ENCODE results near the gene GATB.

Gene GATB

DNA sequence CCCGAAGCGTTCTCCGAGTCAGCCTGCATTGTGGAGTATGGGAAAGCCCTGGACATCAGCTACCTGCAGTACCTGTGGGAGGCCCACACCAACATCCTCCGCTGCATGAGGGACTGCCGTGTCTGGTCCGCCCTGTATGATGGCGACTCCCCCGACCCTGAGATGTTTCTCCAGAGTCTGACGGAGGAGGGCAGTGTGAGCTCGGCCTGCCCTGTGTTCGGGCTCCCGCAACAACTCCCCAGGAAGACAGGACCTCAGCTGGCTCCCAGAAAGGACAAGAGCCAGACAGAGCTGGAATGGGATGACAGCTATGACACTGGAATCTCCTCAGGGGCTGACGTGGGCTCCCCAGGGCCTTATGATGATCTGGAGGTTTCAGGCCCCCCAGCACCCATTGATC, 111.3 kb downstream of the GATB start:
- Histone ChIP-seq H3K36me3 (ENCODE audit: insufficient read depth, low read length) (peaks cover 20% of the 10 kb centered on the region; the same call in 1 of the 2 replicates), H3K27me3 (ENCODE audit: insufficient read depth, low read length) (no peaks in the 10 kb centered on the region), H3K4me1 (ENCODE audit: insufficient read depth, low read length) (peaks cover 5% of the 10 kb centered on the region), H3K9me3 (ENCODE audit: insufficient read depth, low read depth, low read length) (no peaks in the 10 kb centered on the region), H3K27ac (ENCODE audit: low read depth, low read length) (no peak overlapping the region), H3K4me3 (ENCODE audit: low read length) (no peak overlapping the region), H3K9ac (ENCODE audit: low read depth, low read length) (no peak overlapping the region)
- 92% methylated on average over 13 of the region's 13 CpGs for WGBS

GRCh38 chr4:151646322-151646721, 114.5 kb downstream of the GATB start:
- Histone ChIP-seq H3K27ac (ENCODE audit: low read depth, low read length) (no peak overlapping the region), H3K36me3 (ENCODE audit: insufficient read depth, low read length) (peaks cover 19% of the 10 kb centered on the region; the same call in 1 of the 2 replicates), H3K4me3 (ENCODE audit: low read length) (no peak overlapping the region), H3K9ac (ENCODE audit: low read depth, low read length) (no peak overlapping the region), H3K4me1 (ENCODE audit: insufficient read depth, low read length) (peaks cover 5% of the 10 kb centered on the region), H3K9me3 (ENCODE audit: insufficient read depth, low read depth, low read length) (no peaks in the 10 kb centered on the region), H3K27me3 (ENCODE audit: insufficient read depth, low read length) (no peaks in the 10 kb centered on the region)
- 81% methylated on average over 5 of the region's 5 CpGs for WGBS

GRCh38 chr4:151644622-151645021, 116.2 kb downstream of the GATB start:
- no peaks in the 10 kb centered on the region for H3K27me3 ChIP-seq (ENCODE audit: insufficient read depth, low read length)
- H3K27ac ChIP-seq (ENCODE audit: low read depth, low read length) = no peak overlapping the region
- H3K4me1 ChIP-seq (ENCODE audit: insufficient read depth, low read length) = peaks cover 15% of the 10 kb centered on the region
- peaks cover 8% of the 10 kb centered on the region; the same call in 1 of the 2 replicates for H3K36me3 ChIP-seq (ENCODE audit: insufficient read depth, low read length)
- WGBS = 45% methylated on average over 3 of the region's 3 CpGs
- no peaks in the 10 kb centered on the region for H3K9me3 ChIP-seq (ENCODE audit: insufficient read depth, low read depth, low read length)
- no peak overlapping the region for H3K4me3 ChIP-seq (ENCODE audit: low read length)
- H3K9ac ChIP-seq (ENCODE audit: low read depth, low read length) = no peak overlapping the region

GRCh38 chr4:151643564-151643963, 117.2 kb downstream of the GATB start:
- no peaks in the 10 kb centered on the region for H3K9me3 ChIP-seq (ENCODE audit: insufficient read depth, low read depth, low read length)
- H3K4me3 ChIP-seq (ENCODE audit: low read length) = no peak overlapping the region
- no peak overlapping the region for H3K27ac ChIP-seq (ENCODE audit: low read depth, low read length)
- H3K9ac ChIP-seq (ENCODE audit: low read depth, low read length) = no peak overlapping the region
- H3K36me3 ChIP-seq (ENCODE audit: insufficient read depth, low read length) = peaks cover 4% of the 10 kb centered on the region; the same call in 1 of the 2 replicates
- H3K4me1 ChIP-seq (ENCODE audit: insufficient read depth, low read length) = peaks cover 15% of the 10 kb centered on the region
- 96% methylated on average over 4 of the region's 4 CpGs for WGBS
- no peaks in the 10 kb centered on the region for H3K27me3 ChIP-seq (ENCODE audit: insufficient read depth, low read length)

- no peak overlapping the region for H3K27ac ChIP-seq (ENCODE audit: low read depth, low read length)
- H3K9ac ChIP-seq (ENCODE audit: low read depth, low read length) = no peak overlapping the region
- WGBS = 83% methylated on average over 2 of the region's 2 CpGs
- H3K9me3 ChIP-seq (ENCODE audit: insufficient read depth, low read depth, low read length) = no peaks in the 10 kb centered on the region
- H3K27me3 ChIP-seq (ENCODE audit: insufficient read depth, low read length) = no peaks in the 10 kb centered on the region
- peaks cover 15% of the 10 kb centered on the region for H3K4me1 ChIP-seq (ENCODE audit: insufficient read depth, low read length)
- no peak overlapping the region for H3K4me3 ChIP-seq (ENCODE audit: low read length)
- peaks cover 4% of the 10 kb centered on the region; the same call in 1 of the 2 replicates for H3K36me3 ChIP-seq (ENCODE audit: insufficient read depth, low read length)
Observed at GRCh38 chr4:151641983-151642382, 118.8 kb downstream of the GATB start.

- Histone ChIP-seq H3K4me3 (ENCODE audit: low read length) (no peak overlapping the region), H3K36me3 (ENCODE audit: insufficient read depth, low read length) (no peaks in the 10 kb centered on the region), H3K4me1 (ENCODE audit: insufficient read depth, low read length) (peaks cover 14% of the 10 kb centered on the region), H3K27me3 (ENCODE audit: insufficient read depth, low read length) (no peaks in the 10 kb centered on the region), H3K9ac (ENCODE audit: low read depth, low read length) (no peak overlapping the region), H3K9me3 (ENCODE audit: insufficient read depth, low read depth, low read length) (no peaks in the 10 kb centered on the region), H3K27ac (ENCODE audit: low read depth, low read length) (no peak overlapping the region)
- WGBS = 100% methylated on average over 2 of the region's 2 CpGs
Observed at GRCh38 chr4:151641167-151641566, 119.6 kb downstream of the GATB start.

DNA sequence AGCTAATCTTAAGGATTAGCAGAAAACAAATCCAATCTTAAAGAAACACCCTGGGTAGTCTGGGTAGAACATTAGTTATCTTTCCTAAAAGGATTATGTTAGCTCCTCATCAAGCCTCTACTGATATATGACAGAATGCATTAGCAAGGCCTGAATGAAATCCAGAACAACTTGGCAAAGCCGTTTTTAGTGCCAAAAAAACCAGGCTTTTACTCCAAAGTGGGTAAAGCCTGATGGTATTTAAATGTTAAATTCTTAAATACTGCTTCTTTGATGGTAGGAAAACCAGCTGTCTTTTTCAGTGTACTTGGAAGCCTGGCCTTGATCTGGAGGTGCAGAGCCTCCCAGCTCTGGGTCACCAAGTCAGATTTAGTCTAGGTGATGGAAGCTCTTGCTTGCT, 120.4 kb downstream of the GATB start:
- Histone ChIP-seq H3K9ac (ENCODE audit: low read depth, low read length) (no peak overlapping the region), H3K9me3 (ENCODE audit: insufficient read depth, low read depth, low read length) (no peaks in the 10 kb centered on the region), H3K4me1 (ENCODE audit: insufficient read depth, low read length) (peaks cover 10% of the 10 kb centered on the region; the same call in 1 of the 2 replicates), H3K4me3 (ENCODE audit: low read length) (no peak overlapping the region), H3K27me3 (ENCODE audit: insufficient read depth, low read length) (no peaks in the 10 kb centered on the region), H3K36me3 (ENCODE audit: insufficient read depth, low read length) (no peaks in the 10 kb centered on the region), H3K27ac (ENCODE audit: low read depth, low read length) (no peak overlapping the region)
- WGBS = 69% methylated on average over 1 of the region's 1 CpG

GRCh38 chr4:151638295-151638858, 122.4 kb downstream of the GATB start:
- 88% methylated on average over 1 of the region's 1 CpG for WGBS
- Histone ChIP-seq H3K27ac (ENCODE audit: low read depth, low read length) (no peak overlapping the region), H3K4me1 (ENCODE audit: insufficient read depth, low read length) (peaks cover 10% of the 10 kb centered on the region; the same call in 1 of the 2 replicates), H3K9me3 (ENCODE audit: insufficient read depth, low read depth, low read length) (no peaks in the 10 kb centered on the region), H3K9ac (ENCODE audit: low read depth, low read length) (no peak overlapping the region), H3K4me3 (ENCODE audit: low read length) (no peak overlapping the region), H3K27me3 (ENCODE audit: insufficient read depth, low read length) (no peaks in the 10 kb centered on the region), H3K36me3 (ENCODE audit: insufficient read depth, low read length) (no peaks in the 10 kb centered on the region)

DNA sequence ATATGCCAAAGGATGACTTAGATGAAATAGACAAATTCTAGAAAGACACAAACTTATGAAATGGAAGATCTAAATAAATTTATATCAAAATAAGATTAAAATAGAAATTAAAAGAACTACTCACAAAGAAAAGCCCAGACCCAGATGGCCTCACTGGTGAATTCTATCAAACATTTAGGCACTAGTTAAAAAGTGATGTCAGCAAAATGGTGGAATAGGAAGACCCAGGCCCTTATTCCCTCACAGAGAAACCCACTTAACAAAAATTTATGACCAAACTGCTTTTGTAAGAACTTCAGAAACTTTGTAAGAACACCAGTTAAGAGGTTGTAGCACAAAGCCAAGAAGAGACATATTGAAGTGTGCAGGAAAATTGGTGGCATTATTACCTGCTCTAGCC, 129.5 kb downstream of the GATB start:
- H3K36me3 ChIP-seq (ENCODE audit: insufficient read depth, low read length) = 0 out of 2 replicates have a peak, but pooled peaks cover 2% of the 10 kb centered on the region
- no peak overlapping the region for H3K27ac ChIP-seq (ENCODE audit: low read depth, low read length)
- no peaks in the 10 kb centered on the region for H3K27me3 ChIP-seq (ENCODE audit: insufficient read depth, low read length)
- H3K9me3 ChIP-seq (ENCODE audit: insufficient read depth, low read depth, low read length) = no peaks in the 10 kb centered on the region
- H3K4me1 ChIP-seq (ENCODE audit: insufficient read depth, low read length) = peaks cover 3% of the 10 kb centered on the region; the same call in 1 of the 2 replicates
- H3K9ac ChIP-seq (ENCODE audit: low read depth, low read length) = no peak overlapping the region
- no peak overlapping the region for H3K4me3 ChIP-seq (ENCODE audit: low read length)

- WGBS = 95% methylated on average over 9 of the region's 10 CpGs
Observed at GRCh38 chr4:151629097-151629783, 131.6 kb downstream of the GATB start.

DNA sequence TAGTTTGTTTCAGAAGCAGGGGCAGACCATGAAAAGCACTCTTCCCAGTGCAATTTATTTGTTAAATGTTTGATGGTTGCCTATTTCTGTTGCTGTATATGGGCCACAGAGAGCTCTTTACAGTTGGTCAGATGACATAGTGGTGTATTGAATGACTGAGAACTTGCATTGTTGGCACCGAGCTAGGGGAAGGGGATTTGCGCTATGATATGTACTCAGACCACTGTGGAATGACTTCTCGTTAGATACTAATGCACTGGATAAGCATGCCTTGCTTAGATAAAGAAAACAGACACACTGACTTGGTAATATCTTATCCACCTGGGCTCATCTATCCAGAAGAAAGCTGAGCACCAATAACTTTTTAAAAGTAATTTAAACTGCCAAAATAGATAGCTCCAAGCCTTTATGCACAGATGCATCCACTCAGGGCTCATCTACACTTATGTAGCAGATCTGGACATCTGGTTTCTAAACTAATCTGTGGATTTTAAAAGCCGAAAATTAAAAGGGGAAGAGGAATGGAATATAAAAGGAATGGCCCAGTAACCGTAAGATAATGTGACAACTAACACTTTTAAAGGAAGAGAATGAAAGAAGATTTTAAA, 132.7 kb downstream of the GATB start:
- no peak overlapping the region for H3K27ac ChIP-seq (ENCODE audit: low read depth, low read length)
- 95% methylated on average over 5 of the region's 5 CpGs for WGBS
- no peak overlapping the region for H3K4me3 ChIP-seq (ENCODE audit: low read length)
- H3K36me3 ChIP-seq (ENCODE audit: insufficient read depth, low read length) = no peaks in the 10 kb centered on the region
- H3K4me1 ChIP-seq (ENCODE audit: insufficient read depth, low read length) = peaks cover 3% of the 10 kb centered on the region; the same call in 1 of the 2 replicates
- H3K27me3 ChIP-seq (ENCODE audit: insufficient read depth, low read length) = no peaks in the 10 kb centered on the region
- H3K9ac ChIP-seq (ENCODE audit: low read depth, low read length) = no peak overlapping the region
- no peaks in the 10 kb centered on the region for H3K9me3 ChIP-seq (ENCODE audit: insufficient read depth, low read depth, low read length)

More at GRCh38 chr4:151629097-151629783, 131.6 kb downstream of the GATB start:
- Histone ChIP-seq H3K27me3 (ENCODE audit: insufficient read depth, low read length) (no peaks in the 10 kb centered on the region), H3K9ac (ENCODE audit: low read depth, low read length) (no peak overlapping the region), H3K4me1 (ENCODE audit: insufficient read depth, low read length) (peaks cover 3% of the 10 kb centered on the region; the same call in 1 of the 2 replicates), H3K4me3 (ENCODE audit: low read length) (no peak overlapping the region), H3K27ac (ENCODE audit: low read depth, low read length) (no peak overlapping the region), H3K36me3 (ENCODE audit: insufficient read depth, low read length) (0 out of 2 replicates have a peak, but pooled peaks cover 2% of the 10 kb centered on the region), H3K9me3 (ENCODE audit: insufficient read depth, low read depth, low read length) (no peaks in the 10 kb centered on the region)
